HCT116 (cell line): Measurements from ENCODE around the gene F13A1.

Experiments used
- ATF3 ChIP-seq: IDR thresholded peaks from 2 replicates; pipeline ENCODE4 v1.6.1; 2012
- CEBPB ChIP-seq: IDR thresholded peaks from 2 replicates; pipeline ENCODE4 v1.6.1; 2012; ENCODE audit warnings: low read depth
- CTCF ChIP-seq, 3 experiments: fragments of 200-600 bp in 1 of 3; sonication (generic) in 1 of 3; IDR thresholded peaks in 2 of 3; conservative IDR thresholded peaks in 1 of 3; 2 replicates each; pipeline ENCODE4 v1.5.1; 2012 to 2017; ENCODE audit warnings: low read depth in 2 of 3, low read length in 2 of 3, antibody characterized with exemption in 1 of 3, borderline replicate concordance in 1 of 3, control low read depth in 1 of 3, mild to moderate bottlenecking in 1 of 3, mixed read lengths in 1 of 3, mixed run types in 1 of 3, moderate library complexity in 1 of 3; ENCODE audit not compliant: insufficient read depth in 1 of 3
- EZH2 ChIP-seq: fragments of 200-600 bp; sonication (generic); IDR thresholded peaks from 2 replicates; pipeline ENCODE4 v1.6.1; 2017; ENCODE audit warnings: antibody characterized with exemption, mixed run types
- EZH2phosphoT487 ChIP-seq: fragments of 200-600 bp; IDR thresholded peaks from 2 replicates; pipeline ENCODE4 v1.6.1; 2018; ENCODE audit warnings: antibody characterized with exemption, borderline replicate concordance
- FOSL1 ChIP-seq: IDR thresholded peaks from 2 replicates; pipeline ENCODE4 v1.6.1; 2012; ENCODE audit warnings: low read depth
- MAX ChIP-seq: IDR thresholded peaks from 2 replicates; pipeline ENCODE4 v1.6.1; 2012
- POLR2A ChIP-seq: IDR thresholded peaks from 2 replicates; pipeline ENCODE4 v1.7.0; 2011; ENCODE audit warnings: borderline replicate concordance; ENCODE audit not compliant: insufficient read depth, insufficient read length; ENCODE audit errors: extremely low read depth
- POLR2AphosphoS5 ChIP-seq: IDR thresholded peaks from 2 replicates; pipeline ENCODE4 v1.6.1; 2011; ENCODE audit warnings: mild to moderate bottlenecking, low read depth, low read length, moderate library complexity
- SP1 ChIP-seq: IDR thresholded peaks from 2 replicates; pipeline ENCODE4 v1.6.1; 2012; ENCODE audit warnings: low read depth
- SRF ChIP-seq: IDR thresholded peaks from 2 replicates; pipeline ENCODE4 v1.6.1; 2012; ENCODE audit warnings: low read depth
- TCF7L2 ChIP-seq: IDR thresholded peaks from 2 replicates; pipeline ENCODE4 v1.7.0; 2011; ENCODE audit warnings: borderline replicate concordance, inconsistent platforms; ENCODE audit not compliant: insufficient read depth, insufficient read length; ENCODE audit errors: extremely low read depth
- YY1 ChIP-seq: IDR thresholded peaks from 2 replicates; pipeline ENCODE4 v1.6.1; 2011; ENCODE audit warnings: low read length, low read depth, moderate library complexity, mild to moderate bottlenecking; ENCODE audit not compliant: insufficient replicate concordance; ENCODE audit errors: extremely low read depth
- ZNF274 ChIP-seq: fragments of 200-500 bp; sonication (Bioruptor generic); IDR thresholded peaks from 2 replicates; pipeline ENCODE4 v1.6.1; 2014; ENCODE audit warnings: mild to moderate bottlenecking, low read depth, low read length, inconsistent platforms

GRCh38 chr6:6314596-6314995, 5.9 kb downstream of the F13A1 start:
- no peak for TF ChIP-seq YY1
- no peak for TF ChIP-seq POLR2A
- no peak for TF ChIP-seq CEBPB
- no peak for TF ChIP-seq CTCF (IDR thresholded peaks at IDR 0.05 in 2 of 3, conservative IDR thresholded peaks at IDR 0.05 in 1 of 3; ENCODE audit: borderline replicate concordance in 1 of 3, insufficient read depth in 1 of 3, low read depth in 2 of 3, low read length in 2 of 3)
- no peak for TF ChIP-seq ATF3
- TF ChIP-seq EZH2phosphoT487 = no peak
- no peak for TF ChIP-seq FOSL1
- TF ChIP-seq MAX = no peak
- TF ChIP-seq TCF7L2 = no peak
- no peak for TF ChIP-seq SRF
- no peak for TF ChIP-seq ZNF274
- no peak for TF ChIP-seq EZH2
- no peak for TF ChIP-seq POLR2AphosphoS5
- TF ChIP-seq SP1 = no peak
